Measurements from ENCODE around the gene TMEM266.
A peak's percentile ranks its signal among the peaks of the same experiment; 100 is the strongest.

TMEM266 gene

DNA sequence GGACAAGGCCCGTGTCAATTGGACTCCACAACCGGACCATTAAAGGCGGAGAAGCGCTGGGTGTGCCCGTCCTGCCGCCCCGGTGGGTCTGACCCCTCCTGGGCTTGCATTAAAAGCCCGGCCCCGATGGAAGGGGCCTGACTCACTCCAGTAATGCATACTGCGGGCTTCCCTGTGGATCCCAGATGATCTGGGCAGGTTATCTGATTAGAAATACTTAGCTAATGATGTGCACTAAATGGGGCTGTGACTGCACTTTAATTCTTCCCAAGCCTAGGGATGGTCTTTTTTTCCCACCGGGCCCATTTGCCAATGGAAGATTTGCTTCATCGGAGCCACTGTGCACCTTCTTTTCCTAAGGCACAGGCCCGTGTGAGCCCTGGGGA is 124.9 kb downstream of the TMEM266 start:
- DNase-seq (ENCODE audit: low read depth, low spot score) = no peak

DNA sequence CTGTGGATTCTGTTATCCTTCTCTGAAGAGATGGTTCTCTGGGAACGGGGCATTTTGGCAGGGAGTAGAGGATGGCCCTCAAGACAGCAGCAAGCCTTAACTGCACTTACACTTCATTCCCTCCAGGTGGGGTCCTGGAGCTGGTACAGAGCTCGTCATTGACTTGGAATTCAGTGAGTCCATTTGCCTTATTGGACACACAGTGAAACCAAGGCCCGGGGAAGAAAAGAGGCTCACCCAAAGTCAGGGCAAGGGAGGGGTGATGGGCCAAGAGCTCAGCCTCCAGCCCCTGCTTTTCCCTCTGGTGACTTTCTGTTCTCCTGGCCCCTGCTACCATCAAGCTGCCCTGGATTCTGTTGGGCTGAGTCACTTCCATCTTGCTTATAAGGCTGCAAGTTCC is 125.9 kb downstream of the TMEM266 start:
- DNase-seq (ENCODE audit: low read depth, low spot score) = no peak

DNA sequence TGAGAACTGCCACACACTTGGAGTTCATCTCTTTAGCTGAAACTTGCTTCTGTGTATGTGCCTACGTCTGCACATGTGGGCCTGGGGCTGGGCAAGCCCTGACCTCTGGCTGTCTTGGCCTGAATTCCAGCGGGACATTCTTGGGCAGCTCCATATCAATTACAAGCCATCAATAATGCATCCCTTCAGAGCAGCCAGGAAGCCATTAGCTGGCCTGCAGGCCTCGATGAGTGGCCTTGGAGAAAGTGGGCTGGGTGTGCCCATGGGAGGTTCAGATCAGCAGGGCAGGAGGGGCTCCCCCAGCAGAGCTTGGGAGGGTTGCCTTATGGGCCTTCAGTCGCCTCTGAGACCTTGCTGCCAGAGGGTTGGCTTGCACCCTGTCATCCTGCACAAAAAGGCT is 127.4 kb downstream of the TMEM266 start:
- DNase-seq (ENCODE audit: low read depth, low spot score) = no peak

DNA sequence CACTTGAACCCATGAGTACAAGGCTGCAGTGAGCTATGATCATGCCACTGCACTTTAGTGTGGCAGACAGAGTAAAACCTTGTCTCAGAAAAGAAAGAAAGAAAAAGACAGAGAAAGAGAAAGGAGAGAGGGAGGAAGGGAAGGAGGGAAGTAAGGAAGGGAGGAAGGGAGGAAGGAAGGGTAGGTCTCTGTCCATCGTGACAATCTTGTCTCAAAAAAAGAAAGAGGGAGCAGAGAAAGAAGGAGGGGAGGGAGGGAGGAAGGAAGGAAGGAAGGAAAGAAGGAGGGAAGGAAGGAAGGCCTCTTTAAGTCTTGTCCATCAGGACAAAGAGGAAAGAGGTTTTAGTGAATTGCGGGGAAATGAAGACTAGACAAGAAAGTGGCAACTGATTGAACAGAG is 129.3 kb downstream of the TMEM266 start:
- no peak for DNase-seq (ENCODE audit: low read depth, low spot score)

DNA sequence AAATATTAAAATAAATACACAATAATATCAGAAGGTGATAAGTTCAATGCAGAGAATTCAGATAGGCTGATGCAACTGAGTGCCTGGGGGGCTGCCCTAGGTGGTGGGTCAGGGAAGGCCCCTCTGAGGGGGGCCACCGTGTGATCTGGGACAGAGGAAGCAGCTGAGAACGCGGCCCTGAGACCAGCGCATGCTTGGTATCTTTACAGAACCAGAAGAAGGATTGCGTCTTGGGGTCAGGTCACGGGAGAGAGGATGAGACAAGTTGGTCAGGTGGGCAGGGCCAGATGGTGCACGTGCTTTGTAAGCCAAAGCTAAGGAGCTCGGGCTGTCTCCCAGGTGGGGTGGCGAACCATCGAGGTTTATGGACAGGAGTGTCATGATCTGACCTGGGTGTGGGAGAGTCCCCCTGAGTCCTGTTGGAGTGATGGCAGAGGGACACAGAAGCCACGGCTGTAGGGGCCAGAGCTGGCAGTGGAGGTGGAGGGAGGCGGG is 130.3 kb downstream of the TMEM266 start:
- no peak for DNase-seq (ENCODE audit: low read depth, low spot score)

DNA sequence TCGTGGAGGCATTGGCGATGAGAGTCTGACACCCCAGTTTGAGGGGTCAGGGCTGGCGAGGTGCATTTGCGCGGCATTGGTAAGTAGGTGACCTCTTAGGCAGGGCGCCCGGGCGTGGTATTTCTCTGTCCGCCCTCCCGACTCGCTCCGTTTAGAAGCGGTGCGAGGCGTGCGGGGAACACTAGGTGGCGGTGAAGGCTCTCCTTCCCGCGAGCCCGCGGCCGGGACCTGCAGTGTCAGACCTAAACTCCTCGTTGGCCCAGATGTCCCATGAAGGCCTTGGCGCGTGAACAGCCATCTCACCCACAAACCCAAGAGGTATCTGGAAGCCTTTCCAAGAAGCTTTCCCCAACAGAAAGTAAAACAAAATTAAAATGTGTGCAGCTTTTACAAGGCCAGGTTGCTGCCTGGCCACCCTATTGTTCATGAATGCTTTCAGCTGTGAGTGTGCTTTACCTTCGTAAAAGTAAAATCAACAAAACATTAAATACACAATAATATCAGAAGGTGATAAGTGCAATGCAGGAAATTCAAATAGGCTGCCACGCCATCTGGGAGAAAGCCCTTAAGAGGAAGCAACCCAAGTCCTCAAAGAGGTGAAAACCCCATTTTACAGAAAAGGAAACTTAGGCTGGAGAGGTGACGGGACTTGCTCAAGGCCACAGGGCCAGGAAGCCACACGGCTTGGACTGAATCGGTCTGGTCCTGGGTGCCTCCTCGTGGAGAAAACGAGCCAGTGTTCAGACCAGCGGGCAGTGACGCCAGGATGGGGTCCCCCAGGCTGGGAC is 131.2 kb downstream of the TMEM266 start:
- peak; percentile 40 for DNase-seq (ENCODE audit: low read depth, low spot score)

DNA sequence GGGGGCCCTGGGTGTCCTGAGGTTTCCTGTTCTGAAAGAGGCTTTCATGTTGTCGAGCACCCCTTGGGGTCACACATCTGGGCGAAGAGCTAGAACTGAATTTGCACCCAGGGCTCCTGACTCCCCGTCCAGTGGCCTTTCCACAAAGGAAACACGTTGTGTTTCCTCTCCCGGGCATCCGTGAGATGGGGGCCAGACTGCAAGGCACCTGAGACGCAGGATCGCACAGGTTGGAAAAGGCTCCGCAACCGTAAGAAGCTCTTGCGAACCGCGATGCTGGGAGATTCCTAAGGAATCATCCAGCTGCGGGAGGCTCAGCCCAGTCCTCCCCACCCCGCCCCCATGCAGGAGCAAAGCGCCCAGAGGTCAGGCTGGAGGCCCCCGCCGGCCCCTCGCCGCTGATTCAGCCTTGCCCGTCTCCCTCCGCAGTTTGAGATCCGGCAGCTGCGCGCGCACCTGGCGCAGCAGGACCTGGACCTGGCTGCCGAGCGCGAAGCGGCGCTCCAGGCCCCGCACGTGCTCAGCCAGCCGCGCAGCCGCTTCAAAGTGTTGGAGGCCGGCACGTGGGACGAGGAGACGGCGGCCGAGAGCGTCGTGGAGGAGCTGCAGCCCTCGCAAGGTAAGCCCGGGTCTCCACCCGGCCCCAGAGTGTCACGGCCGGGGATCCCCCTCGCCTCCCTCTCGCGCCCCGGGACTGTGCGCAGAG is 131.9 kb downstream of the TMEM266 start:
- no peak for DNase-seq (ENCODE audit: low read depth, low spot score)

DNA sequence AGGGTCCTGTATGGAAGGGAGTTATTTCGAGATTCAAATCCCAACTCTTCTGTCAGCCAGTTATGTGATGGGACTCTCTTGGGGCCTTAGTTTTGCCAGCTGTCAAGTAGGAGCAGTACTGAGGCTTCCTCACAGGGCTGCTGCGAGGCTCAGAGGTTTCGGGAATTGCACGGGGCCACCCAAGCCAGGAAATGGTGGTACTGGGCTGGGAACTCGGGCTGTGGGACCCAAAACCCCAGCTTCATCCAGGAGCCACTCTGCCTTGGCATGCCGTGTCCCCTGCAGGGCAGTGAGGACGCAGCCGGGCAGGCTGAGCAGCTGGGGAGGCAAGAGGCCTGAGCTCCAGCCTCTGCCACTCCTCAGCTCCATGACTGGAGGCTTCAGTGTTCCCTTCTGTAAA is 132.9 kb downstream of the TMEM266 start:
- no peak for DNase-seq (ENCODE audit: low read depth, low spot score)

DNA sequence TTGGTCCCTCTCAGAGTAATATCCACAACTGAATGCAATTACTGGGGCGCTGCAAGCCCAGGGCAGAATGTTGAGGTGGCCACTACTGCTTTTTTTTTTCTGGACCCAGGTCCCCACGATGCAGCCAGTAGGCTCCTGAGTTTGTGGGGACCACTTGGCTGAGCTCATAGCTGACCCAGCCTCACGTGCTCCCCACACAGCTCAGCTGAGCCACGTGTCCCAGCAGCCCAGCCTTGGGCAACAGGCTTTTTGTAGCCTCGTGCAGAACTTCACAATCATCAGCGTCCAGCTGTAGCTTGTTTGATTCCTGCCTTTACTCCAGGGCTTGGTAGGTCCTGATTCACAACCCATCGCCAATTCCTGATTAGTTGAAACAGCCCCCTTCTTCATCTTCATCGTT is 134.1 kb downstream of the TMEM266 start:
- no peak for DNase-seq (ENCODE audit: low read depth, low spot score)

DNA sequence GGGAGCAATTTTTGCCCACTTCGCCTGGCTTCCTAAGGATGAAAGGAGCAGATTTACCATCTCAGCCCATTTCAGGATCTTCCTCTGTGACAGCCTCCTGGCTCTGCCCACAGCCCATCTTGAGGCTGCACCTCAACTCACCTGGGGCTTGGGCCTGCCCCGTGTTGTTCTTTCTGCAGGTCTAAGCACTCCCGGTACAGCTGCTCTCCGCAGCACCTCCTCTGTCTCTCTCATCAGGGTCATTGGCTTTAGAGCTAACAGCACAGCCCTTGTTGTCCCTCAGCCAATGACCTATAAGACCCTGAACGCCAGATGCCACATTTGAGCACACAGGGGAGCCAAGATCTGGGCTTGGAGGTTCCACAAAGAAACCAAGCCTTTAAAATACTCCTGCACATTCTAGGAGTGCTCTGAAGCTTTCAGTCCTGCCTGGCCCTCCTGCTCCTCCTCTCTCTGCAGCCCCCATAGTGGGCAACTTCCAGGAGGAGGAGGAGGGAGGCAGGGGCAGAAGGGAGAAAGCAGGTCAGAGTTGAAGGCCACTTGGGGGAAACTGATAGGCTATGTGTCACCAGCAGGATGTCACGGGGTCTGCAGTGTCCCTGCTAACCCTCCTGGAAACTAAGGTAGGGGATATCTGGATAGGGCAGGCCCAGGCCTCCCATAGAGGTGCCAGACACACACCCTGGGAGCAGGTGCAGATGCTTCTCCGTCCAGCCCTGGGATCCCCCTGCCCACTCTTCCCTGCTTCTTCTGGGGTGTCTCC is 135.9 kb downstream of the TMEM266 start:
- DNase-seq (ENCODE audit: low read depth, low spot score) = no peak

DNA sequence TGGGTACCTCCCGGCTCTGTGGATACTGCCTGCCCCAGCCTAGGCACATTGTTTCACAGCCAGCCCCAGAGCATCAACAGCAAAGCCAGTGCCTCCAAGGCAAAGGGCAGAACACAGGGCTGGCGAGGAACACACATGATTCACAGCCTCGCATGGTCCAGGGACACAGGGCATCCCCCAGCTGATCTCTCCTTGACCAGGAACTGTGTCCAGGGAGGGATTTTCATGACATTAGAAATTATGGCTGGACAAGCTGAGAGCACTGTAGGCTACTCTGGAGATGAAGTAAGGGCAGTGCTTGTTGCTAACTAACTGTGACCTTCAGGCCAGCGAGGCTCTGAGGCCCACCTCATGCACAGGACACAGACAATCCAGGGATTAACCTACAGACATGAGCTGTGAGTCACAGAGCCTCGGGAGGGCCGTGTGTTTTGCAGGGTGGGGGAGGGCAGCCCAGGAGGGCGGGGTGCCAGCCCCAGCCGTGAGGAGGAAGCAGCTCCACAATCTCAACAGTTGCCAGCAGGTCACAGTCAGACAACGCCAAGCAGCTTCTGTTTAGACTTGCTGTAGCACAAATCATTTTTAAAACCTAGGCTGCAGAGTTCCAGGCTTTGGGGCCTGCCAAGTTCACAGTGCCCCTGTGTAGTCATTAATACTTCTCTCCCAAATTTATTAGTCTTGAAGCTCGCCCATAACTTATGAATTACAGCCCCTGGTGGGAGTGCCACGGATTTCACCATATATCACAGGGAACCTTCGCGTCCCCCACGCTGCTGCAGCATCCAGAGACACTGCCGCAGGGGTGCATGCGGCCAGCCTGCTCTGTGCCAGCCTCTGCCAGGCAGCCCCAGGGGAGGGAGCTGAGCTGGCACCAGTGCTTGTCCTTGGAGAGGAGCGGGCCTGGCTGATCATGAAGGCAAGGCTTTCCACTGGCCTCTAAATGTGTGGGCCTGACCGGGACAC is 136.8 kb downstream of the TMEM266 start:
- DNase-seq (ENCODE audit: low read depth, low spot score) = no peak

DNA sequence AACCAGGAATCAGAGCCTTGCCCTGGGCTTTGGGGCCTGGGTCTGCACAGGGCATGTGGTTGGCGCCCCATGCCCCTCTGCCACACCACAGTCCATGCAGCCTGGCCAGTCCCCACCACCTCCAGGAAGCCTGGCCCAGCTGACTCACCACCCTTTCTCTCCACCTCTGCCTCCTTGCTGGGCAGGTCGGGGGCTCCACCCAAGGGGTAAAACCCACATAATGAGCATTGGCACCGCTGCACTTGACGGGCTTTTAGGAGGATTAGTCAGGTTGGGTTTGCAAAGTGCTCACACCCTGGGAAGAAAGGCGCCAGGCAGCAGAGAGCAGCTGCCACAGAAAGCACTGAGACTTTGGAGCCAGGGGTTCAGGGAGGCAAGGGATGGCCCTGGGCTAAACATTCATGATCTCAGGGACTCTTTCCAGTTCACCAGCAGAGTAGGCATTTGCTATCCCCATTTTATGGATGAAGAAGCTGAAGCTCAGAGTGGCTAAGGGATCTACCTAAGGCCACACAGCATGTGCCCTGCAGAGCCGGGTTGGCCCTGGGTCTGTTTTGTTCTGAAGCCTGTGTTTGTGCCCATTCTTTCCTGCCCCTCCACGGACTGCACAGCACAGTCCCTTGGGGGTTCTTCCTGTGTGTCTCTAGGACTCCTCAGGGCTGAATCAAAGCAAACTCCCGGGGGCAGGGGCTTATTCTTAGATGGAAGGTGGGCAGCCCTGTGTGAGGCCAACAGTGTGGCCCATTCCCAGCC is 138.1 kb downstream of the TMEM266 start:
- no peak for DNase-seq (ENCODE audit: low read depth, low spot score)

DNA sequence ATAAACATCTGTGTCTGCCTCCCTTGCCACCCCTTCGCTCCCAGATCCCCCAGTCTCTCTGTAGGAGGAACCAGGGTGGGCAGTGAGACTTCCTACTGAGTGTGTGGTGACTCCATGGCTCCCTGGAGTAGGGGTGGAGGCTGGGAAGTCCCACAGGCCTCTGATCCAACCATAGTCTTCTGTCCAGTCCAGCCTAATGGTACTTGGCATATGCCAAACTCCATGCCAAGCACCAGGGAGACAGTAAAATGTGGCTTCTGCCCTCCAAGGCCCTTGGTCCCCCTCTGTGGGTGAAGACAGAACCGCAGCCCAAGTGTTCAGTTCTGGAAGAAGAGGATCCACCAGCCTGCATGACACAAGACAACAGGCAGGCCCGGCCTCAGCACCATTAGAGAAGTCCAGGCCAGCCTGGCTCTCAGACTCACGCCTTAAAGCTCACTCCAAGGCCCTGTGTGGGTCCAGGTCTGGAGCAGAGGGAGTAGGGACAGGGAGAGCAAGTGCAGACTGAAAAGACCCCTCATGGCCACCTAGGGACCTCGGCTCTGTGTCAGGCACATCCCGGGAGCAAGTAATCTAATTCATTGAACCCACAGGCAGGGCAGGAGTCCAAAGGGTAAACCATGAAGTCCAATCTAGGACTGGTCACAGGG is 138.8 kb downstream of the TMEM266 start:
- no peak for DNase-seq (ENCODE audit: low read depth, low spot score)

DNA sequence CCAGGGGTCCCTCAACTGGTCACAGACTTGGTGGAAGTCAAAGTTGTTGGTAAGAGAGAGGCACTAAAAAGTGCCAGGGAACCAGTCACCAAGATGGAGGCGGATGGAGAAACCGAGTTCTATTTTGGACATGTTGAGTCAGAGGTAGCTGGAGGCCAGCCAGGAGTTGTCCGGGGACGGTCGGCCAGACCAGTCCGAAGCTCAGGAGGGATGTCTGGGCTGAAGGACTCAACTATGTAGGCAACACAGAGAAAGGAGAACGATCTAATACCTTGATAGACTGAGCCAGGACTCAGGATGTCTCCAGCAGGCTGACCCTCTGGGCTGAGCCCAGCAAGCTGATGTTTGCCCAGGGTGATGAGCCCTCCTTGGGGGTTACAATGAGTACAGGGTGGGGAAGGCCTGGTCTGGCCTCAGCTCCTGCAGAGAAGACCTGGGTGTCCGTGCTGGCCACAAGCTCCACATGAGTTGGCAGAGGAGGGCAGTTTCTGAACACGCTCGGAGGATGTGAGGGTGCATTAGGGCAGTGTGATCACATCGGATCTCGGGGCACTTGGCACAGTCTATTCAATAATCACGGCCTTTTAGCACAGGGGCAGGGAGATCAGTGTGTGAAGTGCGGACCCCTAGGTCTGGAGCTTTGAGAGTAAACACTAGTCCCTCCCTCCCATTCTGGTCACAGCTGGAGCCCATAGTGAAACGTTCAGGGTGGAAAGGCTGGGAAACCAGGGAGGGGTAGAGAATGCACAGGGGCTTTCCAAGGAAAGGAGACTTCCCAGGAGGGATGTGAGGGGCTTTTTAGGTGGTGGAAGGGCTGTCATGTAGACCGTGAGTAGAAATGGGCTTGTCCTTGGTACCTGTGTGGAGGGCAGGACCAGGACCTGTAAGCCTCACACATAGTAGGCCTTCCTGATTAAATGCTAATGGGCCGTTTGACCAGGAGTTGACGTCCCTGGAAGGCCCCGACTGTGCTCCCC is 139.6 kb downstream of the TMEM266 start:
- no peak for DNase-seq (ENCODE audit: low read depth, low spot score)

DNA sequence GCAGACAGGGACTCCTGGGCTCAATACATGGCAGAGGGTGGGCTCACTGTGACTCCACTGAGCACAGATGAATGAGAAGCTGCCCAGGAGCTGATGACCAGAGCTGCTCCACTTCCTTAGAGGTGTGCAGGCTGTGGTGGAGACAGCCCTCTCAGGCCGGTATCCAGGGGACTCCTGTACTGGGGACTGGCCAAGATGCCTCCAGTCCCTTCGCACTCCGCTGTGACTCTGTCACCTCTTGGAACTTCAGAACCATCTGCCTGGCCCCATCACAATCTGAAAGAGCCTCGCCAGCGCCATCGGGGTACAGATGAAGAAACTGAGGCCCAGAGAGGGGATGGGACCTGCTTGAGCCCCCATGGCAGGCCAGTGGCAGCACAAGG is 140.3 kb downstream of the TMEM266 start:
- no peak for DNase-seq (ENCODE audit: low read depth, low spot score)

DNA sequence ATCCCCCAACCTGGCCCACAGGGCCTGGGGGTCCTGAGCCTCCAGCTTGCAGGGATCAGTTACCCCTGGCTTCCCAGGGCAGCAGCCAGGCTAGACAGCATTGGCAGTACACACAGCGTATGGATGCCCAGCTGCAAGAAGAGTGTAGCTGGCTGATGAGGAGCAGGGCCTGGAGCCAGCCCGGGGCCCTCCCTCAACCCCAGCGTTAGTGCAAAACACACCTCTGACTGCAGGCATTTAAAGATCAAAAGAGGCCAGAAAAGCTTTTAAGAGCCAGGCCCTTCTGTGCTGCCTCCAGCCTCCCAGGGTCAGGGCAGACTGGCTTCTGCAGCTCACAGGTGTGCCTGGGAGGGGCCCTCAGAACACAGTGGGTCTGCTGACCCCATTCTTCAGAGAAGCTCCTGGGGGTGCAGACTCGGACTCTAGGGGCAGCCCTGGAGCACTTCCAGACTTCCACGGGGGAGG is 140.9 kb downstream of the TMEM266 start:
- no peak for DNase-seq (ENCODE audit: low read depth, low spot score)

DNA sequence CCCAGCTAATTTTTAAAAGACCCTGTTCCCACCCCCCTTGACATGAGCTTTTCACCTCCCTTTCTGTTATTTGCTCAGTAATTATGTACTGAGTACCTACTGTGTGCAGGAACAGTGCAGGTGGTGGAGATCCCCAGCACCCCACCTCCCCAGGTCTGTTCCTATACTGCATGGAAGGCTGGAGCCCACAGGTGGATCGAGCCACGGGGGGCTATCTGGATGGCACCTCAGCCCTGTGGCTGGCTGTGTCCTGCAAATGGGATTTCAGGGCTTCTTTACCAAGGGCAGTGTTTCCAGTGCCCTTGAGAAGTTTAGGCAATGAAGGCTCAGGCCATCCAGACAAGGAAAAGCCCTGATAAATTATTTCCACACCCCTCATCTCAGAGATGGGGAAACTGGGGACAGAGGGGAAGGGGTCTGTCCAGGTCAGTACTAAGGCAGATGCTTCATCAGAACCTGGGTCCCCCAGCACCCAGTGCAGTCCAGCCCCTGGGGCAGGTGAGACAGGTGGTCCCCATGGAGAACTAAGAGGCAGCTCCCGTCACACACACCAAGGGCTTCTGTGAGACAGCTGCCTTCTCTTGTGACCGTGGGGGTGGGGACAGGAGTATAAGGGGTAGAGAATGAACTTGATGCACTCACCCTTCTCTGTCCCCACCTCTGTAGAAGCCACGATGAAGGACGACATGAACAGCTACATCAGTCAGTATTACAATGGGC is 141.9 kb downstream of the TMEM266 start:
- DNase-seq (ENCODE audit: low read depth, low spot score) = no peak
